GM23248 (cell line): ENCODE data around the gene AKAP6.

Experiments used
- EZH2 ChIP-seq: fragments of 200-600 bp; sonication (generic); IDR thresholded peaks from 2 replicates; pipeline ENCODE4 v1.6.1; 2018; ENCODE audit warnings: antibody characterized with exemption, mild to moderate bottlenecking; ENCODE audit not compliant: insufficient read depth, poor library complexity, severe bottlenecking
- EZH2phosphoT487 ChIP-seq: fragments of 200-600 bp; sonication (generic); IDR thresholded peaks from 2 replicates; pipeline ENCODE4 v1.6.1; 2018; ENCODE audit warnings: antibody characterized with exemption, moderate library complexity, mild to moderate bottlenecking, low read depth; ENCODE audit not compliant: insufficient read depth

- TF ChIP-seq EZH2phosphoT487 (no peak), EZH2 (no peak)
Observed at GRCh38 chr14:32296366-32296765, 32.7 kb upstream of the AKAP6 start.
